H1 (cell line): ENCODE data around the gene SSB. TPM values are rescaled to one million over a fixed set of nuclear protein-coding genes. Genes with fewer than 3 reads are reported as not detected.

Source experiments
- CTCF ChIA-PET: fragments of 300-600 bp; sonication (Branson Sonifier 250); formaldehyde crosslinking; loops from one replicate; lab custom pipeline; 2021; ENCODE audit not compliant: partially characterized antibody; lab: Charles Lee
- POLR2A ChIA-PET: fragments of 300-600 bp; sonication (Branson Sonifier 250); formaldehyde crosslinking; loops from one replicate; lab custom pipeline; 2021; ENCODE audit warnings: inconsistent platforms; ENCODE audit not compliant: partially characterized antibody; lab: Charles Lee
- DNase-seq, 2 experiments: peaks; one replicate each; pipeline versions ENCODE4 v3.0.0 to v3.0.0-alpha.2; 2010 to 2022; ENCODE audit warnings: low spot score in 2 of 2, low read depth in 1 of 2, mixed read lengths in 1 of 2
- FAIRE-seq: peaks from 2 replicates; lab custom pipeline; 2011; peaks lifted over from hg19 to GRCh38; lab: Jason Lieb, UNC
- H2AFZ ChIP-seq: 2 replicates; pipeline ENCODE4 v1.8.1; 2012; ENCODE audit warnings: low read length, inconsistent platforms
- H2AK5ac ChIP-seq: 2 replicates; pipeline ENCODE4 v1.6.1; 2013; ENCODE audit warnings: low read depth, low read length
- H2BK120ac ChIP-seq: replicated peaks from 2 replicates; pipeline ENCODE3; 2013; ENCODE audit warnings: low read depth, low read length, inconsistent platforms
- H2BK12ac ChIP-seq: 2 replicates; pipeline ENCODE4 v1.6.1; 2013; ENCODE audit warnings: low read depth, low read length
- H2BK15ac ChIP-seq: 2 replicates; pipeline ENCODE4 v1.6.1; 2013; ENCODE audit warnings: low read length
- H2BK20ac ChIP-seq: 2 replicates; pipeline ENCODE4 v1.6.1; 2013; ENCODE audit warnings: low read length
- H2BK5ac ChIP-seq: 2 replicates; pipeline ENCODE4 v1.6.1; 2013; ENCODE audit warnings: low read depth, low read length
- H3K14ac ChIP-seq: 2 replicates; pipeline ENCODE4 v1.6.1; 2013; ENCODE audit warnings: inconsistent platforms; ENCODE audit not compliant: insufficient read length
- H3K18ac ChIP-seq: 2 replicates; pipeline ENCODE4 v1.6.1; 2013; ENCODE audit warnings: low read length; ENCODE audit errors: extremely low read depth
- H3K23ac ChIP-seq: 2 replicates; pipeline ENCODE4 v1.6.1; 2013; ENCODE audit warnings: inconsistent platforms; ENCODE audit not compliant: insufficient read length
- H3K23me2 ChIP-seq: 2 replicates; pipeline ENCODE4 v1.6.1; 2013; ENCODE audit warnings: low read depth, low read length
- H3K27ac ChIP-seq: 2 replicates; pipeline ENCODE4 v1.6.1; 2011; ENCODE audit warnings: low read depth, low read length, inconsistent platforms
- H3K27me3 ChIP-seq, 4 experiments: replicated peaks in 1 of 4; 1 replicate in 1 of 4; 2 replicates in 3 of 4; pipeline versions ENCODE4 v1.6.1 to v1.8.1; 2011 to 2013; ENCODE audit warnings: low read length in 3 of 4, mild to moderate bottlenecking in 3 of 4, inconsistent platforms in 2 of 4, mixed read lengths in 2 of 4, moderate library complexity in 1 of 4; ENCODE audit not compliant: control insufficient read depth in 3 of 4, insufficient read depth in 3 of 4; ENCODE audit errors: extremely low read depth in 1 of 4
- H3K36me3 ChIP-seq, 4 experiments: 2 replicates each; pipeline versions ENCODE4 v1.6.1 to v1.8.1; 2011 to 2013; ENCODE audit warnings: mild to moderate bottlenecking in 4 of 4, low read length in 3 of 4, moderate library complexity in 2 of 4, control low read depth in 1 of 4, inconsistent platforms in 1 of 4; ENCODE audit not compliant: insufficient read depth in 4 of 4, control insufficient read depth in 2 of 4
- H3K4ac ChIP-seq: replicated peaks from 2 replicates; pipeline ENCODE3; 2013; ENCODE audit warnings: low read length, low read depth, mixed read lengths, inconsistent platforms; ENCODE audit not compliant: insufficient read length
- H3K4me1 ChIP-seq, 4 experiments: replicated peaks in 1 of 4; 1 replicate in 1 of 4; 2 replicates in 3 of 4; pipeline versions ENCODE4 v1.6.1 to v1.8.1; 2011 to 2013; ENCODE audit warnings: low read length in 3 of 4, inconsistent platforms in 2 of 4, mixed read lengths in 1 of 4; ENCODE audit not compliant: insufficient read depth in 4 of 4, control insufficient read depth in 3 of 4
- H3K4me2 ChIP-seq, 2 experiments: 2 replicates each; pipeline versions ENCODE4 v1.6.1 to v1.8.1; 2011 to 2013; ENCODE audit warnings: low read depth in 2 of 2, low read length in 2 of 2, control low read depth in 1 of 2, inconsistent platforms in 1 of 2, mild to moderate bottlenecking in 1 of 2; ENCODE audit not compliant: insufficient read depth in 1 of 2
- H3K4me3 ChIP-seq, 4 experiments: fragments of 200-600, 300-600 bp in 1 of 4; sonication (generic), shearing (Covaris generic), sonication (Bioruptor Twin) in 1 of 4; 2 replicates each; pipeline versions ENCODE4 v1.5.1 to v1.8.1; 2011 to 2016; ENCODE audit warnings: low read length in 4 of 4, low read depth in 3 of 4, control low read depth in 2 of 4, inconsistent platforms in 2 of 4, mild to moderate bottlenecking in 2 of 4, mixed read lengths in 1 of 4, moderate library complexity in 1 of 4; ENCODE audit not compliant: insufficient read depth in 2 of 4; ENCODE audit errors: extremely low read depth in 1 of 4
- H3K56ac ChIP-seq: replicated peaks from 2 replicates; pipeline ENCODE3; 2013; ENCODE audit warnings: low read depth, mild to moderate bottlenecking, mixed read lengths, low read length, inconsistent platforms; ENCODE audit not compliant: insufficient read length
- H3K79me1 ChIP-seq: 2 replicates; pipeline ENCODE4 v1.6.1; 2013; ENCODE audit warnings: low read depth, low read length, control low read depth
- H3K79me2 ChIP-seq, 2 experiments: 2 replicates each; pipeline versions ENCODE4 v1.6.1 to v1.8.1; 2012 to 2013; ENCODE audit warnings: low read length in 2 of 2, mild to moderate bottlenecking in 2 of 2, inconsistent platforms in 1 of 2; ENCODE audit not compliant: insufficient read depth in 2 of 2, control insufficient read depth in 1 of 2
- H3K9ac ChIP-seq, 4 experiments: replicated peaks in 1 of 4; 1 replicate in 1 of 4; 2 replicates in 3 of 4; pipeline versions ENCODE4 v1.6.1 to v1.8.1; 2011 to 2013; ENCODE audit warnings: low read depth in 3 of 4, low read length in 3 of 4, control low read depth in 2 of 4, mild to moderate bottlenecking in 2 of 4, moderate library complexity in 2 of 4, inconsistent platforms in 1 of 4; ENCODE audit errors: extremely low read depth in 1 of 4
- H3K9me3 ChIP-seq, 2 experiments: 2 replicates each; pipeline versions ENCODE4 v1.6.1 to v1.8.1; 2012 to 2013; ENCODE audit warnings: mild to moderate bottlenecking in 2 of 2, moderate library complexity in 2 of 2, control low read depth in 1 of 2, inconsistent platforms in 1 of 2, low read depth in 1 of 2, low read length in 1 of 2, mixed read lengths in 1 of 2; ENCODE audit not compliant: insufficient read depth in 2 of 2
- H4K20me1 ChIP-seq, 2 experiments: replicated peaks in 1 of 2; 2 replicates each; pipeline versions ENCODE3 to v1.8.1; 2011 to 2013; ENCODE audit warnings: inconsistent platforms in 2 of 2, low read length in 2 of 2, mild to moderate bottlenecking in 1 of 2; ENCODE audit not compliant: insufficient read depth in 2 of 2, control insufficient read depth in 1 of 2
- H4K5ac ChIP-seq: 2 replicates; pipeline ENCODE4 v1.6.1; 2013; ENCODE audit warnings: low read length, low read depth, mixed read lengths, inconsistent platforms; ENCODE audit not compliant: insufficient read length
- H4K8ac ChIP-seq: 2 replicates; pipeline ENCODE4 v1.8.0; 2013; ENCODE audit warnings: mild to moderate bottlenecking, moderate library complexity, low read length, inconsistent platforms; ENCODE audit not compliant: insufficient read depth; ENCODE audit errors: extremely low read depth
- H4K91ac ChIP-seq: replicated peaks from 2 replicates; pipeline ENCODE3; 2013; ENCODE audit warnings: low read length, mixed read lengths, inconsistent platforms; ENCODE audit not compliant: insufficient read length
- BCL11A ChIP-seq, 2 experiments: IDR thresholded peaks; one replicate each; pipeline ENCODE4 v1.6.1; 2011; ENCODE audit warnings: low read depth in 2 of 2, low read length in 2 of 2, mild to moderate bottlenecking in 2 of 2
- CEBPB ChIP-seq: IDR thresholded peaks from 2 replicates; pipeline ENCODE4 v1.6.1; 2012; ENCODE audit warnings: low read depth, low read length
- CHD1 ChIP-seq: IDR thresholded peaks from 2 replicates; pipeline ENCODE4 v1.6.1; 2012; ENCODE audit warnings: low read depth, low read length, improper control_type of control experiment
- KDM4A ChIP-seq: IDR thresholded peaks from one replicate; pipeline ENCODE4 v1.7.1; 2012; ENCODE audit warnings: low read depth, mild to moderate bottlenecking, moderate library complexity, low read length, inconsistent platforms; ENCODE audit not compliant: severe bottlenecking
- SAP30 ChIP-seq: fragments of 300-600 bp; sonication (generic); IDR thresholded peaks from 2 replicates; pipeline ENCODE4 v1.7.1; 2012; ENCODE audit warnings: low read length, moderate library complexity, mild to moderate bottlenecking, inconsistent platforms; ENCODE audit not compliant: insufficient read depth, insufficient replicate concordance
- WGBS, 2 experiments: shearing (Covaris generic) in 1 of 2; methylation state at CpG; one replicate each; pipeline versions ENCODE4 v1.1.6 to v1.1.7; 2013 to 2015; ENCODE audit warnings: low lambda C conversion rate in 2 of 2, mixed read lengths in 2 of 2, inconsistent platforms in 1 of 2, low coverage in 1 of 2, missing lambda C conversion rate in 1 of 2; ENCODE audit not compliant: insufficient replicate concordance in 2 of 2, insufficient coverage in 1 of 2, insufficient read length in 1 of 2; ENCODE audit errors: extremely low coverage in 1 of 2, missing lambda C conversion rate in 1 of 2; 5-methylcytosine and 5-hydroxymethylcytosine counted together
- polyA plus RNA-seq, 7 experiments: library from polyadenylated mRNA; depleted of rRNA in 3 of 7; stranded (reverse) in 5 of 7; unstranded in 2 of 7; fragments of >200 nt in 5 of 7; fragments of 200-250 nt in 2 of 7; gene quantifications; 1 replicate in 5 of 7; 2 replicates in 1 of 7; 4 replicates in 1 of 7; pipeline versions ENCODE4 v1.2.1 to v1.2.3, GENCODE V29; 2011 to 2013; ENCODE audit warnings: missing spikeins in 2 of 7, mixed read lengths in 2 of 7
- total RNA-seq: library from RNA; stranded (reverse); fragmentation: NEBNext Ultra II Directional; extraction: Animal tissue kit (Norgen Biotek cat#: 25700); gene quantifications from 2 replicates; pipeline ENCODE4 v1.2.1, GENCODE V29; 2021
- TF ChIP-seq, protein P1 (sequence below): IDR thresholded peaks from 2 replicates; pipeline ENCODE4 v1.6.1; 2011; ENCODE audit warnings: low read length, improper control_type of control experiment

SSB gene
- total and polyA plus RNA-seq, 2 of the 8 experiments (the other 6 are each of a cell fraction or from before 2014, with no cell fraction given): 60.8 to 270 TPM

DNA sequence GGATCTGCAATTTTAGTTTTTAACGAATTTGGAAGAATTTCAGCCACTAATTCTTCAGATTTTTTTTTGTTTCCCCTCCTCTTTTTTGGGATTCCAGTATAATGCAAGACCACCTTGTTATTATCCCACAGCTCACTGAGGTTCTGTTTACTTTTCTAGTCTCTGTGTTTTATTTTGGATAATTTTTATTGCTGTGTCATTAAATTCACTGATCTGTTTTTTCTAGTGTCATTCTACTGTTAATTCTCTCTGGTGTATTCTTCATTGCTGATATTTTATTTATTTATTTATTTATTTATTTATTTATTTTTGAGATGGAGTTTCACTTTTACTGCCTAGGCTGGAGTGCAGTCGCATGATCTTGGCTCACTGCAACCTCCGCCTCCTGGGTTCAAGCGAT lies 60.8 kb downstream of the SSB start:
- H3K4me3 ChIP-seq: no peak overlapping the region
- TF ChIP-seq, protein P1, sequence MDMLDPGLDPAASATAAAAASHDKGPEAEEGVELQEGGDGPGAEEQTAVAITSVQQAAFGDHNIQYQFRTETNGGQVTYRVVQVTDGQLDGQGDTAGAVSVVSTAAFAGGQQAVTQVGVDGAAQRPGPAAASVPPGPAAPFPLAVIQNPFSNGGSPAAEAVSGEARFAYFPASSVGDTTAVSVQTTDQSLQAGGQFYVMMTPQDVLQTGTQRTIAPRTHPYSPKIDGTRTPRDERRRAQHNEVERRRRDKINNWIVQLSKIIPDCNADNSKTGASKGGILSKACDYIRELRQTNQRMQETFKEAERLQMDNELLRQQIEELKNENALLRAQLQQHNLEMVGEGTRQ: no peak
- TF ChIP-seq BCL11A (IDR thresholded peaks at IDR 0.05; ENCODE audit: low read depth in 2 of 2, low read length in 2 of 2) (no peak), CEBPB (no peak), CHD1 (no peak), KDM4A (no peak), SAP30 (no peak)

More for the DNA sequence above, 60.8 kb downstream of the SSB start:
- H4K20me1 ChIP-seq: no peaks in the 10 kb centered on the region
- H2BK12ac ChIP-seq: no peak overlapping the region
- no peaks in the 10 kb centered on the region for H3K27me3 ChIP-seq
- H2AK5ac ChIP-seq: no peak overlapping the region
- no peaks in the 10 kb centered on the region; a peak in 1 of 8 replicates for H3K36me3 ChIP-seq
- H3K23me2 ChIP-seq: no peaks in the 10 kb centered on the region
- H4K91ac ChIP-seq: no peak overlapping the region
- no peak overlapping the region for H3K18ac ChIP-seq
- no peak overlapping the region for H4K8ac ChIP-seq
- no peak for FAIRE-seq
- ChIA-PET CTCF (no interaction called here), POLR2A (interaction anchor here (1.5 kb wide), 1 partner anchor 32 kb away, joined by 3 read pairs; the partner anchor contains the start of gene UBR3)
- H3K23ac ChIP-seq: no peak overlapping the region
- no peaks in the 10 kb centered on the region; a peak in 1 of 7 replicates for H3K4me1 ChIP-seq
- H2BK20ac ChIP-seq: no peak overlapping the region
- H2AFZ ChIP-seq: no peak overlapping the region
- H4K5ac ChIP-seq: no peak overlapping the region
- no peak overlapping the region for H3K56ac ChIP-seq
- 90% methylated on average over 4 of the region's 4 CpGs; no CpG with 5 or more reads in 1 of the 2 experiments for WGBS, 2 experiments
- H3K14ac ChIP-seq: no peak overlapping the region
- no peak overlapping the region for H3K4me2 ChIP-seq
- no peak overlapping the region for H3K4ac ChIP-seq
- H3K9ac ChIP-seq: no peak overlapping the region
- H3K27ac ChIP-seq: no peak overlapping the region
- H2BK120ac ChIP-seq: no peak overlapping the region
- peaks cover 0 to 10% of the 10 kb centered on the region in 2 experiments; a peak in 1 of 4 replicates for H3K9me3 ChIP-seq
- DNase-seq: no peak
- H3K79me2 ChIP-seq: peaks cover 0 to 19% of the 10 kb centered on the region in 2 experiments; a peak in 2 of 4 replicates
- no peak overlapping the region for H2BK5ac ChIP-seq
- no peak overlapping the region for H2BK15ac ChIP-seq
- H3K79me1 ChIP-seq: no peaks in the 10 kb centered on the region
